GM12865 (cell line): ENCODE measurements around the gene GPD1L.
"Not testable (repeated sequence)": the region's sequence is repeated elsewhere in the genome, so short reads cannot be mapped to it uniquely, and the experiment has no call there.

Experiments used
- DNase-seq: peaks from one replicate; pipeline ENCODE4 v3.0.0; 2010; ENCODE audit warnings: low read depth
- H3K4me3 ChIP-seq: 2 replicates; pipeline ENCODE4 v1.5.1; 2011; ENCODE audit warnings: mild to moderate bottlenecking, low read depth, low read length, control low read depth
- CTCF ChIP-seq: IDR thresholded peaks from 2 replicates; pipeline ENCODE4 v1.5.1; 2011; ENCODE audit warnings: low read length, control low read depth, low read depth, inconsistent platforms; ENCODE audit not compliant: insufficient read depth; ENCODE audit errors: missing control alignments

The GPD1L gene

GRCh38 chr3:32113981-32114545 is 7.6 kb downstream of the GPD1L start:
- no peak overlapping the region for H3K4me3 ChIP-seq
- TF ChIP-seq CTCF: no peak

DNA sequence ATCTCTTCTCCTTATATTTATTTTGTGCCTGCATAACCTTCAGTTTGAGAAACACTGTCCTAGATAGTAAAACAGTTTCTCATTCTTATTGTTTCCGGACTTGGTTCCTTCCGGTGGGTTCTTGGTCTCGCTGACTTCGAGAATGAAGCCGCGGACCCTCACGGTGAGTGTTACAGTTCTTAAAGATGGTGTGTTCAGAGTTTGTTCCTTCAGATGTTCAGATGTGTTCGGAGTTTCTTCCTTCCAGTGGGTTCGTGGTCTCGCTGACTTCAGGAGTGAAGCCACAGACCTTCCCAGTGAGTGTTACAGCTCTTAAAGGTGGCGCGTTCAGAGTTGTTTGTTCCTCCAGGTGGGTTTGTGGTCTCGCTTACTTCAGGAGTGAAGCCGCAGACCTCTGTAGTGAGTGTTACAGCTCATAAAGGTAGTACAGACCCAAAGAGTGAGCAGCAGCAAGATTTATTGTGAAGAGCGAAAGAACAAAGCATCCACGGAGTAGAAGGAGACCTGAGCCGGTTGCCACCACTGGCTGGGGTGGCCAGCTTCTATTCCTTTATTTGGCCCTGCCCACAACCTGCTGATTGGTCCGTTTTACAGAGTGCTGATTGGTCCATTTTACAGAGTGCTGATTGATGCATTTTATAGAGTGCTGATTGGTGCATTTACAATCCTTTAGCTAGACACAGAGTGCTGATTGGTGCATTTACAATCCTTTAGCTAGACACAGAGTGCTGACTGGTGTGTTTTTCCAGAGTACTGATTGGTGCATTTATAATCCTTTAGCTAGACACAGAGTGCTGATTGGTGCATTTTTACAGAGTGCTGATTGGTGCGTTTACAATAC is 8.3 kb downstream of the GPD1L start:
- peak; percentile 24 for DNase-seq
- H3K4me3 ChIP-seq: not testable (repeated sequence)

More at GRCh38 chr3:32113981-32114545, 7.6 kb downstream of the GPD1L start:
- no peak for DNase-seq

GRCh38 chr3:32117320-32117719 is 10.9 kb downstream of the GPD1L start:
- no peak overlapping the region for H3K4me3 ChIP-seq
- no peak for TF ChIP-seq CTCF
- no peak for DNase-seq

GRCh38 chr3:32118215-32118614 is 11.8 kb downstream of the GPD1L start:
- TF ChIP-seq CTCF: no peak
- H3K4me3 ChIP-seq: no peak overlapping the region
- DNase-seq: no peak

DNA sequence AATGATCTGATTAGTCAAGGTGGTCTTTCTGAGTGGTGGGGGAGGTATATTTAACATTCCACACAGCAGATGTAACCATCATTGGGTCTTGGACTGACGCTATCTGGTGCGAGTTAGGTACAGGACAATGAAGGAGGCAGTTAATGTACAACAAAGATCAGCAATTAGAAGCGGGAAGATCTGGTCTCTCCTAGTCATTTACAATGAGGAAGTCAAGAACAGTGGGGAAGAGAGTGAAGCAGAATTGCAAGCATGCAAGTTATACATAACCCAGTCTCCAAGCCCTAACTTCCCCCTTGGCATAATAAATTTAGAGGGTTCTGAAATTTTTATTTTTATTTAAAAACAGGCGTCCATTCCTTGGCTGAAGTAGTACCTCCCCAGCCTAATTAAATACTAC is 14.1 kb downstream of the GPD1L start:
- DNase-seq: no peak
- H3K4me3 ChIP-seq: no peak overlapping the region
- no peak for TF ChIP-seq CTCF

DNA sequence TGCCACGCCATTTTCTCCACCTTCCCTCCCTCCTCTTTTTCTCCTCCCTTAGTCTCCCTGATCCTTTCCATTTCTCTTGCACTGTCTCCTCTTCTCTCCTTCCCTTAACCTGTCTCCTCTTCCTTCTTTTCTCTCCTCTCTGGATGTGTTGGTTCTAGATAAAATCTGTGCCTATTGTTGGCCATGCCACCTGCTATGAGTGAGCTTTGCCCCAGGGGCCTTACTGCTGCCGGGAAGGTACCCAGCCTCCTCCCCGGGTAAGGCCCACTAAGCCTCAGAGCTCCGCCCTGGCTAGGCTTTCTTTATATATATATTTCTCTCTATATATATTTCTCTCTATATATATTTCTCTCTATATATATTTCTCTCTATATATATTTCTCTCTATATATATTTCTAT is 14.7 kb downstream of the GPD1L start:
- H3K4me3 ChIP-seq: no peak overlapping the region
- no peak for DNase-seq
- TF ChIP-seq CTCF: no peak

DNA sequence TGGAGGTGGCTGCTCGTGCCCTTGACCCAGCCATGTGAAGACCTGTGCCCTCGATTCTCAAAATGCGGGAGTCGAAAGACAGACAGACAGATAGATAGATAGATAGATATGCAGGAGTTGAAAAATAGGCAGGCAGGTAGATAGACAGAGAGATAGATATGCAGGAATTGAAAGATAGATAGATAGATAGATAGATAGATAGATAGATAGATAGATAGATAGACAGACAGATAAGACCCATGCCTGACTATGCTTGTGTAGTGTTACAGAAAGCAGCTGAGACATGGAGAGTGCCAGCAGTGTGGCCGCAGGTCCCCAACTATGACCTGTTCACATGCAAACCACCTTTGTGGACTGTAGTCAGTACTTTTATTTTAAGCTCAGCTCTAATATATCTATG is 17.2 kb downstream of the GPD1L start:
- DNase-seq: no peak
- no peak overlapping the region for H3K4me3 ChIP-seq
- no peak for TF ChIP-seq CTCF
